ENCODE results near the gene PEMT. TPM values are rescaled to one million over a fixed set of nuclear protein-coding genes. Genes with fewer than 3 reads are reported as not detected.

PEMT gene
- total and polyA plus RNA-seq, 2 of the 4 experiments (the other 2 are of a cell fraction) = 23.3 to 49.5 TPM

GRCh38 chr17:17514361-17514992, 77.0 kb downstream of the PEMT start:
- TF ChIP-seq USF2 (IDR thresholded peaks at IDR 0.05; ENCODE audit: low read depth, low read length) = no peak
- no peak for TF ChIP-seq CEBPB (IDR thresholded peaks at IDR 0.05; ENCODE audit: low read depth, low read length)
- no peak for TF ChIP-seq CTCF (conservative IDR thresholded peaks at IDR 0.05; ENCODE audit: low read depth, low read length)
- Histone ChIP-seq H4K20me1 (ENCODE audit: insufficient read depth, low read length) (peaks cover 28% of the 10 kb centered on the region), H3K56ac (ENCODE audit: extremely low read depth, insufficient read depth, low read length) (no peak overlapping the region), H3K4me2 (ENCODE audit: low read depth, low read length) (no peak overlapping the region), H4K91ac (ENCODE audit: insufficient read depth, low read depth, low read length) (no peak overlapping the region), H2BK120ac (ENCODE audit: low read depth, low read length) (no peak overlapping the region), H3K9me3 (ENCODE audit: control insufficient read depth, insufficient read depth, low read length) (no peaks in the 10 kb centered on the region), H3K36me3 (ENCODE audit: control insufficient read depth, insufficient read depth, low read length) (no peaks in the 10 kb centered on the region), H2AFZ (replicated peaks; ENCODE audit: low read length, poor library complexity) (no peak overlapping the region), H3K27ac (ENCODE audit: insufficient read depth, low read length) (no peak overlapping the region), H2AK5ac (ENCODE audit: low read depth, low read length) (no peak overlapping the region), H2BK20ac (ENCODE audit: low read depth, low read length) (no peak overlapping the region), H2AK9ac (replicated peaks; ENCODE audit: low read depth, low read length, poor library complexity) (no peak overlapping the region), H3K4ac (ENCODE audit: low read depth, low read length) (no peak overlapping the region), H3K23ac (ENCODE audit: low read depth, low read length) (no peak overlapping the region), H3K4me1 (ENCODE audit: control insufficient read depth, insufficient read depth, low read length) (peaks cover 12% of the 10 kb centered on the region), H3K79me1 (ENCODE audit: low read depth in 1 of 2, low read length in 2 of 2) (no peaks in the 10 kb centered on the region), H3K18ac (ENCODE audit: low read depth, low read length) (no peak overlapping the region), H4K8ac (ENCODE audit: low read depth in 2 of 2, low read length in 2 of 2) (no peak overlapping the region), H3K4me3 (ENCODE audit: insufficient read depth, low read depth, low read length) (no peak overlapping the region), H4K5ac (ENCODE audit: low read depth, low read length) (no peak overlapping the region), H2BK5ac (ENCODE audit: low read depth, low read length, poor library complexity, severe bottlenecking) (no peak overlapping the region), H3K14ac (replicated peaks; ENCODE audit: low read depth, low read length) (no peak overlapping the region), H3K9ac (ENCODE audit: low read depth, low read length) (no peak overlapping the region), H3K9me1 (ENCODE audit: insufficient read depth, low read length) (peaks cover 4% of the 10 kb centered on the region; the same call in 1 of the 2 replicates), H2BK15ac (ENCODE audit: low read depth, low read length) (no peak overlapping the region), H3K27me3 (ENCODE audit: control insufficient read depth, insufficient read depth, low read length) (peaks cover 2% of the 10 kb centered on the region; the same call in 1 of the 2 replicates)
- POLR2A ChIA-PET (ENCODE audit: unreplicated experiment) = no interaction called here
- BruUV-seq (replicated peaks) = no TSS peak
- dilution Hi-C loops (cut with HindIII; ENCODE audit: low sequenced_read_pairs, unreplicated experiment) (no loop called here), intact Hi-C loops (cut with micrococcal nuclease) (no loop called here), in situ Hi-C loops (cut with MboI; ENCODE audit: low sequenced_read_pairs) (no loop called here)
- DNase-seq (no peak), ATAC-seq (ENCODE audit: low read depth) (no peak)
- 96% methylated on average over 5 of the region's 16 CpGs; no CpG with 5 or more reads in 1 of the 2 experiments for WGBS, 2 experiments (ENCODE audit: extremely low coverage in 2 of 2, insufficient read length in 1 of 2)
- CTCF ChIA-PET = no interaction called here

Measured in IMR-90 (cell line).